ENCODE data around the gene LYRM9.
"Not testable (repeated sequence)": the region's sequence is repeated elsewhere in the genome, so short reads cannot be mapped to it uniquely, and the experiment has no call there.

The LYRM9 gene

DNA sequence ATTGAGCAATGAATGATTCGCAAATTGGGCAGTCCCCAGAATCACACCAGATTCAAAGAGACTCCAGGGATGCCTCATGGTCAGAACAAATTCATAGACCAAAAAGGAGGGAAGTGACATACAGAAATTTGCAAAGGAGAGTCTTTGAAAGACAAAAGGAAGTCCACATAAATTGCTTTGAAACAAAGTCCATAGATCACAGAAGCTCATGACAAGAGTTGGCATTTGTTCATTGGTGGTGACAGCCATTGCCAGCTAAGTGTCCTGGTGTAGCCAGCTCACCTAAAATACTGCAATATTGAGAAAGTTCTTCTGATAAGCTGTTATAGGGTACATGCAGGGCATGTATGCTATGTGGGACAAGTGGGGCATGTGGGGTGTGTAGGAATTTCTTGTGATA is 55.4 kb downstream of the LYRM9 start:
- DNase-seq = not testable (repeated sequence)

GRCh38 chr17:27836651-27837050 is 56.5 kb downstream of the LYRM9 start:
- no peak for DNase-seq

- no peak for DNase-seq
These were observed 58.6 kb downstream of the LYRM9 start for GRCh38 chr17:27834571-27834970.

DNA sequence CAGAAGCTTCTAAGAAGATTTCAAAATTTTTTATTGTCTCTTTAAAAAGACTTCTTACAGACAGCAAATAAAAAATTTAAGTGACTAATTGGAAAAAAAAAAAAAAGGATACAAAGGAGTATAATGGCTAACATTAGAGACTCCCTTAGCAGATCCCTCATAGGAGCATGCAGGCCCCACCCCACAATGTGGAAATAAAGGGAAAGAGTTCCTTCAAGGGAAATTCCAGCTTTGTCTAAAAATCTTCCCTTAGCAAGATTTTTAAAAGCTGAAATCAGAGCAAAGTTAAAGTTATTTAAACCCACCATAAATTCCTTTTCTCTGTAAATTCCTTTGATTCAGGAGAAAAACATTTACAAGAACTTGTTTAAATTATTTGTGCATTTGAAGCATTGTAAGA is 60.3 kb downstream of the LYRM9 start:
- DNase-seq = no peak

- DNase-seq = not testable (repeated sequence)
These were observed 63.3 kb downstream of the LYRM9 start for GRCh38 chr17:27829888-27830287.

DNA sequence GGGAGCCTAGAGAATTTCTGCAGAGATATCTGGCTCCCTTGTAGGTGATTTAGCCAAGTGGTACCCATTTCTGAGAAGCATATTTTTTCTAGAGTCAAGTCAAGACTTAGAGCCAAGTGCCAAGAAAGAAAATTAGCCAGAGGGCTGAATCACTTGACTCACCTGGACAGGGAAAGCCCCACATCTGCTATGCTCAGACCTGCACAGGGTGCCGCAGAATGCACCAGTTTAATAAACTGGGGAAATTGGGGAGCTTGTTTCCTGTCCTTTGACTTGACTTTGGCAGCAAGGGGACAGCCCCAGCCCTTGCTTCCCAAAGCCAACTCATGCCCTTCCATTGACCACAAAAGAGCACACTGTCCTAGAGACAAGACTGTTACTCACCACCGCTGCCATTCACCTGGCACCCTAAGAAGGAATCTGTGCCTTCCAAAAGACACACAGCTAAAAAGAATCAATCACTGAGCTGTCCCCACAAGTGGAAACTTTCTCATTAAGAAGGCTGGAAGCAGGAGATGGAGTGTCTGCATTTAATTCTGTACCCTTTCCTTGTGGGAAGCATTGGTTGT is 63.9 kb downstream of the LYRM9 start:
- not testable (repeated sequence) for DNase-seq
